H1 (cell line): Measurements from ENCODE around the gene RAET1G. TPM values are rescaled to one million over a fixed set of nuclear protein-coding genes. Genes with fewer than 3 reads are reported as not detected.

Experiments used
- CTCF ChIA-PET: fragments of 300-600 bp; sonication (Branson Sonifier 250); formaldehyde crosslinking; loops from one replicate; lab custom pipeline; 2021; ENCODE audit not compliant: partially characterized antibody; lab: Charles Lee
- POLR2A ChIA-PET: fragments of 300-600 bp; sonication (Branson Sonifier 250); formaldehyde crosslinking; loops from one replicate; lab custom pipeline; 2021; ENCODE audit warnings: inconsistent platforms; ENCODE audit not compliant: partially characterized antibody; lab: Charles Lee
- DNase-seq, 2 experiments: peaks; one replicate each; pipeline versions ENCODE4 v3.0.0 to v3.0.0-alpha.2; 2010 to 2022; ENCODE audit warnings: low spot score in 2 of 2, low read depth in 1 of 2, mixed read lengths in 1 of 2
- FAIRE-seq: peaks from 2 replicates; lab custom pipeline; 2011; peaks lifted over from hg19 to GRCh38; lab: Jason Lieb, UNC
- H2AFZ ChIP-seq: 2 replicates; pipeline ENCODE4 v1.8.1; 2012; ENCODE audit warnings: low read length, inconsistent platforms
- H2AK5ac ChIP-seq: 2 replicates; pipeline ENCODE4 v1.6.1; 2013; ENCODE audit warnings: low read depth, low read length
- H2BK120ac ChIP-seq: replicated peaks from 2 replicates; pipeline ENCODE3; 2013; ENCODE audit warnings: low read depth, low read length, inconsistent platforms
- H2BK12ac ChIP-seq: 2 replicates; pipeline ENCODE4 v1.6.1; 2013; ENCODE audit warnings: low read depth, low read length
- H2BK15ac ChIP-seq: 2 replicates; pipeline ENCODE4 v1.6.1; 2013; ENCODE audit warnings: low read length
- H2BK20ac ChIP-seq: 2 replicates; pipeline ENCODE4 v1.6.1; 2013; ENCODE audit warnings: low read length
- H2BK5ac ChIP-seq: 2 replicates; pipeline ENCODE4 v1.6.1; 2013; ENCODE audit warnings: low read depth, low read length
- H3K14ac ChIP-seq: 2 replicates; pipeline ENCODE4 v1.6.1; 2013; ENCODE audit warnings: inconsistent platforms; ENCODE audit not compliant: insufficient read length
- H3K18ac ChIP-seq: 2 replicates; pipeline ENCODE4 v1.6.1; 2013; ENCODE audit warnings: low read length; ENCODE audit errors: extremely low read depth
- H3K23ac ChIP-seq: 2 replicates; pipeline ENCODE4 v1.6.1; 2013; ENCODE audit warnings: inconsistent platforms; ENCODE audit not compliant: insufficient read length
- H3K23me2 ChIP-seq: 2 replicates; pipeline ENCODE4 v1.6.1; 2013; ENCODE audit warnings: low read depth, low read length
- H3K27ac ChIP-seq: 2 replicates; pipeline ENCODE4 v1.6.1; 2011; ENCODE audit warnings: low read depth, low read length, inconsistent platforms
- H3K27me3 ChIP-seq, 4 experiments: replicated peaks in 1 of 4; 1 replicate in 1 of 4; 2 replicates in 3 of 4; pipeline versions ENCODE4 v1.6.1 to v1.8.1; 2011 to 2013; ENCODE audit warnings: low read length in 3 of 4, mild to moderate bottlenecking in 3 of 4, inconsistent platforms in 2 of 4, mixed read lengths in 2 of 4, moderate library complexity in 1 of 4; ENCODE audit not compliant: control insufficient read depth in 3 of 4, insufficient read depth in 3 of 4; ENCODE audit errors: extremely low read depth in 1 of 4
- H3K36me3 ChIP-seq, 4 experiments: 2 replicates each; pipeline versions ENCODE4 v1.6.1 to v1.8.1; 2011 to 2013; ENCODE audit warnings: mild to moderate bottlenecking in 4 of 4, low read length in 3 of 4, moderate library complexity in 2 of 4, control low read depth in 1 of 4, inconsistent platforms in 1 of 4; ENCODE audit not compliant: insufficient read depth in 4 of 4, control insufficient read depth in 2 of 4
- H3K4ac ChIP-seq: replicated peaks from 2 replicates; pipeline ENCODE3; 2013; ENCODE audit warnings: low read length, low read depth, mixed read lengths, inconsistent platforms; ENCODE audit not compliant: insufficient read length
- H3K4me1 ChIP-seq, 4 experiments: replicated peaks in 1 of 4; 1 replicate in 1 of 4; 2 replicates in 3 of 4; pipeline versions ENCODE4 v1.6.1 to v1.8.1; 2011 to 2013; ENCODE audit warnings: low read length in 3 of 4, inconsistent platforms in 2 of 4, mixed read lengths in 1 of 4; ENCODE audit not compliant: insufficient read depth in 4 of 4, control insufficient read depth in 3 of 4
- H3K4me2 ChIP-seq, 2 experiments: 2 replicates each; pipeline versions ENCODE4 v1.6.1 to v1.8.1; 2011 to 2013; ENCODE audit warnings: low read depth in 2 of 2, low read length in 2 of 2, control low read depth in 1 of 2, inconsistent platforms in 1 of 2, mild to moderate bottlenecking in 1 of 2; ENCODE audit not compliant: insufficient read depth in 1 of 2
- H3K4me3 ChIP-seq, 4 experiments: fragments of 200-600, 300-600 bp in 1 of 4; sonication (generic), shearing (Covaris generic), sonication (Bioruptor Twin) in 1 of 4; 2 replicates each; pipeline versions ENCODE4 v1.5.1 to v1.8.1; 2011 to 2016; ENCODE audit warnings: low read length in 4 of 4, low read depth in 3 of 4, control low read depth in 2 of 4, inconsistent platforms in 2 of 4, mild to moderate bottlenecking in 2 of 4, mixed read lengths in 1 of 4, moderate library complexity in 1 of 4; ENCODE audit not compliant: insufficient read depth in 2 of 4; ENCODE audit errors: extremely low read depth in 1 of 4
- H3K56ac ChIP-seq: replicated peaks from 2 replicates; pipeline ENCODE3; 2013; ENCODE audit warnings: low read depth, mild to moderate bottlenecking, mixed read lengths, low read length, inconsistent platforms; ENCODE audit not compliant: insufficient read length
- H3K79me1 ChIP-seq: 2 replicates; pipeline ENCODE4 v1.6.1; 2013; ENCODE audit warnings: low read depth, low read length, control low read depth
- H3K79me2 ChIP-seq, 2 experiments: 2 replicates each; pipeline versions ENCODE4 v1.6.1 to v1.8.1; 2012 to 2013; ENCODE audit warnings: low read length in 2 of 2, mild to moderate bottlenecking in 2 of 2, inconsistent platforms in 1 of 2; ENCODE audit not compliant: insufficient read depth in 2 of 2, control insufficient read depth in 1 of 2
- H3K9ac ChIP-seq, 4 experiments: replicated peaks in 1 of 4; 1 replicate in 1 of 4; 2 replicates in 3 of 4; pipeline versions ENCODE4 v1.6.1 to v1.8.1; 2011 to 2013; ENCODE audit warnings: low read depth in 3 of 4, low read length in 3 of 4, control low read depth in 2 of 4, mild to moderate bottlenecking in 2 of 4, moderate library complexity in 2 of 4, inconsistent platforms in 1 of 4; ENCODE audit errors: extremely low read depth in 1 of 4
- H3K9me3 ChIP-seq, 2 experiments: 2 replicates each; pipeline versions ENCODE4 v1.6.1 to v1.8.1; 2012 to 2013; ENCODE audit warnings: mild to moderate bottlenecking in 2 of 2, moderate library complexity in 2 of 2, control low read depth in 1 of 2, inconsistent platforms in 1 of 2, low read depth in 1 of 2, low read length in 1 of 2, mixed read lengths in 1 of 2; ENCODE audit not compliant: insufficient read depth in 2 of 2
- H4K20me1 ChIP-seq, 2 experiments: replicated peaks in 1 of 2; 2 replicates each; pipeline versions ENCODE3 to v1.8.1; 2011 to 2013; ENCODE audit warnings: inconsistent platforms in 2 of 2, low read length in 2 of 2, mild to moderate bottlenecking in 1 of 2; ENCODE audit not compliant: insufficient read depth in 2 of 2, control insufficient read depth in 1 of 2
- H4K5ac ChIP-seq: 2 replicates; pipeline ENCODE4 v1.6.1; 2013; ENCODE audit warnings: low read length, low read depth, mixed read lengths, inconsistent platforms; ENCODE audit not compliant: insufficient read length
- H4K8ac ChIP-seq: 2 replicates; pipeline ENCODE4 v1.8.0; 2013; ENCODE audit warnings: mild to moderate bottlenecking, moderate library complexity, low read length, inconsistent platforms; ENCODE audit not compliant: insufficient read depth; ENCODE audit errors: extremely low read depth
- H4K91ac ChIP-seq: replicated peaks from 2 replicates; pipeline ENCODE3; 2013; ENCODE audit warnings: low read length, mixed read lengths, inconsistent platforms; ENCODE audit not compliant: insufficient read length
- CEBPB ChIP-seq: IDR thresholded peaks from 2 replicates; pipeline ENCODE4 v1.6.1; 2012; ENCODE audit warnings: low read depth, low read length
- CTCF ChIP-seq, 3 experiments: IDR thresholded peaks; 1 replicate in 2 of 3; 2 replicates in 1 of 3; pipeline versions ENCODE4 v1.5.1 to v1.6.1; 2011; ENCODE audit warnings: low read length in 3 of 3, mild to moderate bottlenecking in 3 of 3, inconsistent platforms in 2 of 3, low read depth in 1 of 3, moderate library complexity in 1 of 3; ENCODE audit not compliant: insufficient read depth in 1 of 3; ENCODE audit errors: control extremely low read depth in 1 of 3
- KDM5A ChIP-seq: fragments of 200-600 bp; IDR thresholded peaks from 2 replicates; pipeline ENCODE4 v1.7.1; 2012; ENCODE audit warnings: mild to moderate bottlenecking, low read length, inconsistent platforms, mixed read lengths
- RAD21 ChIP-seq, 2 experiments: IDR thresholded peaks in 1 of 2; conservative IDR thresholded peaks in 1 of 2; 2 replicates each; pipeline ENCODE4 v1.6.1; 2011; ENCODE audit warnings: low read depth in 2 of 2, low read length in 2 of 2, improper control_type of control experiment in 1 of 2, inconsistent platforms in 1 of 2, mild to moderate bottlenecking in 1 of 2, moderate library complexity in 1 of 2
- SIX5 ChIP-seq: IDR thresholded peaks from 2 replicates; pipeline ENCODE4 v1.6.1; 2011; ENCODE audit warnings: mild to moderate bottlenecking, low read depth, low read length
- WGBS, 2 experiments: shearing (Covaris generic) in 1 of 2; methylation state at CpG; one replicate each; pipeline versions ENCODE4 v1.1.6 to v1.1.7; 2013 to 2015; ENCODE audit warnings: low lambda C conversion rate in 2 of 2, mixed read lengths in 2 of 2, inconsistent platforms in 1 of 2, low coverage in 1 of 2, missing lambda C conversion rate in 1 of 2; ENCODE audit not compliant: insufficient replicate concordance in 2 of 2, insufficient coverage in 1 of 2, insufficient read length in 1 of 2; ENCODE audit errors: extremely low coverage in 1 of 2, missing lambda C conversion rate in 1 of 2; 5-methylcytosine and 5-hydroxymethylcytosine counted together
- polyA plus RNA-seq, 7 experiments: library from polyadenylated mRNA; depleted of rRNA in 3 of 7; stranded (reverse) in 5 of 7; unstranded in 2 of 7; fragments of >200 nt in 5 of 7; fragments of 200-250 nt in 2 of 7; gene quantifications; 1 replicate in 5 of 7; 2 replicates in 1 of 7; 4 replicates in 1 of 7; pipeline versions ENCODE4 v1.2.1 to v1.2.3, GENCODE V29; 2011 to 2013; ENCODE audit warnings: missing spikeins in 2 of 7, mixed read lengths in 2 of 7
- total RNA-seq: library from RNA; stranded (reverse); fragmentation: NEBNext Ultra II Directional; extraction: Animal tissue kit (Norgen Biotek cat#: 25700); gene quantifications from 2 replicates; pipeline ENCODE4 v1.2.1, GENCODE V29; 2021

RAET1G gene
- total and polyA plus RNA-seq, 2 of the 8 experiments (the other 6 are each of a cell fraction or from before 2014, with no cell fraction given) = 0.08 TPM; not detected in 1

GRCh38 chr6:149929422-149929821 lies 6.5 kb upstream of the RAET1G start:
- Histone ChIP-seq H2BK12ac (no peak overlapping the region), H3K79me2 (no peaks in the 10 kb centered on the region), H3K23me2 (no peaks in the 10 kb centered on the region; the same call in 1 of the 2 replicates), H2BK15ac (no peak overlapping the region), H3K4ac (no peak overlapping the region), H2BK120ac (no peak overlapping the region), H3K4me2 (no peak overlapping the region), H3K27ac (no peak overlapping the region), H3K23ac (no peak overlapping the region), H3K4me3 (no peak overlapping the region), H3K9me3 (no peaks in the 10 kb centered on the region; a peak in 1 of 4 replicates), H2AFZ (no peak overlapping the region), H2AK5ac (no peak overlapping the region), H2BK20ac (no peak overlapping the region), H4K20me1 (peaks cover 0 to under 1% of the 10 kb centered on the region in 2 experiments), H3K9ac (no peak overlapping the region), H3K4me1 (no peaks in the 10 kb centered on the region; a peak in 1 of 7 replicates), H2BK5ac (no peak overlapping the region), H4K8ac (no peak overlapping the region), H4K91ac (no peak overlapping the region), H4K5ac (no peak overlapping the region), H3K27me3 (peaks cover 13 to 26% (median 22%) of the 10 kb centered on the region in 4 experiments), H3K79me1 (no peaks in the 10 kb centered on the region), H3K14ac (no peak overlapping the region), H3K56ac (no peak overlapping the region), H3K36me3 (no peaks in the 10 kb centered on the region), H3K18ac (no peak overlapping the region)
- ChIA-PET POLR2A (no interaction called here), CTCF (interaction anchor here (0.6 to 1.5 kb wide), 19 partner anchors 11 to 888 kb away, joined by 3 to 9 read pairs (median 3); no protein-coding TSS in a partner anchor)
- TF ChIP-seq RAD21 (IDR thresholded peaks at IDR 0.05 in 1 of 2, conservative IDR thresholded peaks at IDR 0.05 in 1 of 2; ENCODE audit: low read depth in 2 of 2, low read length in 2 of 2) (peak; percentile 40 to 51; a peak in 3 of 4 replicates), CEBPB (no peak), SIX5 (no peak), KDM5A (no peak), CTCF (IDR thresholded peaks at IDR 0.05; ENCODE audit: control extremely low read depth in 1 of 3, insufficient read depth in 1 of 3, low read depth in 1 of 3, low read length in 3 of 3) (peak; percentile 72 to 85 (median 84))
- FAIRE-seq (no peak), DNase-seq (peak in 1 of 2 experiments; percentile 63)
- 29% methylated on average over 3 of the region's 3 CpGs; no CpG with 5 or more reads in 1 of the 2 experiments for WGBS, 2 experiments
